ENCODE measurements around the gene SPZ1. TPM values are rescaled to one million over a fixed set of nuclear protein-coding genes. Genes with fewer than 3 reads are reported as not detected.
"Not testable (repeated sequence)": the region's sequence is repeated elsewhere in the genome, so short reads cannot be mapped to it uniquely, and the experiment has no call there.

The SPZ1 gene
- polyA plus RNA-seq, 4 donors, result not detected

DNA sequence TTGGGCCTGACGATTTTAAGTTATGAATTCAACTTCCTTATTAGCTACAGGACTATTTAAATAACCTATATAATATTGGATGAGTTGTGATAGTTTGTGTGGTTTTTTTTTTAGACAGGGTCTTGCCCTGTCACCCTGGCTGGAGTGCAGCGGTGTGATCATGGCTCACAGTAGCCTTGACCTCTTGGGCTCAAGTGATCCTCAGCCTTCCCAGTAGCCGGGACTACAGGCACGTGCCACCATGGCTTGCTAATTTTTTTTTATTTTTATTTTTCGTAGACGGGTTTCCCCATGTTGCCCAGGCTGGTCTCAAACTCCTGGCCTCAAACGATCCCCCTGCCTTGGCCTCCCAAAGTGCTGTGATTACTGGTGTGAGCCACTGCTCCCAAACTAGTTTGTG, 17.6 kb downstream of the SPZ1 start:
- no peak for DNase-seq (ENCODE audit: low read depth in 4 of 4, low spot score in 2 of 4)

GRCh38 chr5:80339116-80339515, 19.3 kb downstream of the SPZ1 start:
- DNase-seq (ENCODE audit: low read depth in 4 of 4, low spot score in 2 of 4), result no peak

GRCh38 chr5:80341016-80341775, 21.4 kb downstream of the SPZ1 start:
- DNase-seq (ENCODE audit: low read depth in 4 of 4, low spot score in 2 of 4), result no peak

DNA sequence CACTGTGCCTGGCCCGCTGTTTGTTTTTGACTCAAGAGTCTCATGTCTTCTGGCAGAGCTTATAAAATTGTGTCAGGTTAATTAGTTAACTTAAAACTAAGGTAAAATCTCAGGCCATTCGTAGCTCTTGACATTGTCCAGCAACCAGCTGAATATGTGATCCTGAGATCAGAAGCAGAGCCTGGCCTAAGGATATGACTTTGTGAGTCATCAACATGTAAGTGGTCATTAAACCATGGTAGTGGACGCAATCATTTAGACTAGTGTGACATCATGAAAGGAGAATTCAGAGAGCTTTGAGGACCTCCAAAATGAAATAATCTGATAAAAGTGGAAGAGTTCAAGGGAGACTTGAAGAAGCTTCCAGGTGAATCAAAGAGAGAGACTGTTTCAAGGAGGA, 23.3 kb downstream of the SPZ1 start:
- DNase-seq (ENCODE audit: low read depth in 4 of 4, low spot score in 2 of 4), result no peak

GRCh38 chr5:80346055-80346454, 26.3 kb downstream of the SPZ1 start:
- DNase-seq (ENCODE audit: low read depth in 4 of 4, low spot score in 2 of 4), result peak in 1 of 4 donors; percentile 10

DNA sequence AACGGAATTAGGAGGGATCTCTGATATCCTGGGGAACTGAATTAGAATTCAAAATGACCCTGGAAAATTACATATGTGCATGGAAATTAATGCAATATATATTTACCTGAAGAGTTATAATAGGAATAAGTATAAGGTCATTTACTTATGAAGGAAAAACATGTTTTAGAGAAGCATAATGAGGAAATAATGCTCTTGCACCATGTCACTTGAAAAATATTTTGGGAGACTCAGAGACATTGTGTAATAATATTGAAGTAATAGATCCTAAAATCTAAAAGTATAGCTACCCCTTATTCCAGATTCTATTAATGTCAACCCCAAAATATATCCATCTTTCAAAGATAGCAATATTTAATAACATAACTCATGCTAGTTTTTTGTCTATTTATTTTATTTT, 28.4 kb downstream of the SPZ1 start:
- no peak for DNase-seq (ENCODE audit: low read depth in 4 of 4, low spot score in 2 of 4)

GRCh38 chr5:80351019-80351418, 31.2 kb downstream of the SPZ1 start:
- not testable (repeated sequence) for DNase-seq (ENCODE audit: low read depth in 4 of 4, low spot score in 2 of 4)

DNA sequence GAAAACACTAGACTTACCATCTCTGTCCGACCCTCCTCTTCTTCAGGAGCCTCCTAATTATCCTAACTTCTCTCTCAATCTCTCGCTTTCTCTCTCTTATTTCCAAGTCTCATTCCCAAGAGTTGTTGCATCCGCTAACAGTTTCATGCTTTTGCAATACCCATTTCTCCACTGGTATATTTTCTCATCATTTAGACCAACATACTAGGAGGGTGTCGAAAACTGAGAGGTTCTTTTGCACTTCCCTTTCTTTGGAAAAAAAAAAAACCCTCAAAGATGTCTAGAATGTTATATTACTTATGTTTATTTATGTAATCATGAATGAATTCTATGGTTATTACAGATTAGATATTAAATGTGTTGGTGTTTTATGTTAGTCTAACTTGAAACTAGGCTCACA, 35.9 kb downstream of the SPZ1 start:
- DNase-seq (ENCODE audit: low read depth in 4 of 4, low spot score in 2 of 4), result no peak

DNA sequence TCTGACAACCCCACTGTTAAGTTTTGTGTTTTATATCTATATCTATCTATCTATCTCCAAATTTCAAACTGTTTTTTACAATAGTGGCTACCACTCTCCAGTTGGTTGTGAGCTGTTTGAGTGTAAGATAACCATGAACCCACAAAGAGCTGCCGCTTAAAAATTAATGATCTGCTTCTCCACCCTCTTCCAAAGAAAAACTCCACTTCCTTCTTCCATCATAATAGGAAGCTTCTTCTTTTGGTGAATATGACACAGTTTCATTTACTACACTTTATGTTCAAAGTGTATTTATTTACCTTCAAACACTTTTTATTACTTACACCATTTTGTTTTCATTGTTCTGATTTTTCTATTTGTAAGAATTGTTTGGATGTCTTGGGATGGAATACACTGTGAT, 37.9 kb downstream of the SPZ1 start:
- DNase-seq (ENCODE audit: low read depth in 4 of 4, low spot score in 2 of 4), result no peak

GRCh38 chr5:80360914-80361444, 41.2 kb downstream of the SPZ1 start:
- no peak for DNase-seq (ENCODE audit: low read depth in 4 of 4, low spot score in 2 of 4)

DNA sequence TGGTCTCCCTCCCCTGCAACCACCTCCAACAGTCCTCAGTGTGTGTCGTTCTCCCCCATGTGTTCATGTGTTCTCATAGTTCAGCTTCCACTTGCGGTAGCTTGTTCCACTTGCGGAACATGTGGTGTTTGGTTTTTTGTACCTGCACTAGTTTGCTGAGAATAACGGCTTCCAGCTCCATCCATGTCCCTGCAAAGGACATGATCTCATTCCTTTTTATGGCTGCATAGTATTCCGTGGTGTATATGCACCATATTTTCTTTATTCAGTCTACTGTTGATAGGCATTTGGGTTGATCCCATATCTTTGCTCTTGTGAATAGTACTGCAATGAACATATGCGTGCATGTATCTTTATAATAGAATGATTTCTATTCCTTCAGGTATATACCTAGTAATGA, 45.1 kb downstream of the SPZ1 start:
- DNase-seq (ENCODE audit: low read depth in 4 of 4, low spot score in 2 of 4), result no peak

DNA sequence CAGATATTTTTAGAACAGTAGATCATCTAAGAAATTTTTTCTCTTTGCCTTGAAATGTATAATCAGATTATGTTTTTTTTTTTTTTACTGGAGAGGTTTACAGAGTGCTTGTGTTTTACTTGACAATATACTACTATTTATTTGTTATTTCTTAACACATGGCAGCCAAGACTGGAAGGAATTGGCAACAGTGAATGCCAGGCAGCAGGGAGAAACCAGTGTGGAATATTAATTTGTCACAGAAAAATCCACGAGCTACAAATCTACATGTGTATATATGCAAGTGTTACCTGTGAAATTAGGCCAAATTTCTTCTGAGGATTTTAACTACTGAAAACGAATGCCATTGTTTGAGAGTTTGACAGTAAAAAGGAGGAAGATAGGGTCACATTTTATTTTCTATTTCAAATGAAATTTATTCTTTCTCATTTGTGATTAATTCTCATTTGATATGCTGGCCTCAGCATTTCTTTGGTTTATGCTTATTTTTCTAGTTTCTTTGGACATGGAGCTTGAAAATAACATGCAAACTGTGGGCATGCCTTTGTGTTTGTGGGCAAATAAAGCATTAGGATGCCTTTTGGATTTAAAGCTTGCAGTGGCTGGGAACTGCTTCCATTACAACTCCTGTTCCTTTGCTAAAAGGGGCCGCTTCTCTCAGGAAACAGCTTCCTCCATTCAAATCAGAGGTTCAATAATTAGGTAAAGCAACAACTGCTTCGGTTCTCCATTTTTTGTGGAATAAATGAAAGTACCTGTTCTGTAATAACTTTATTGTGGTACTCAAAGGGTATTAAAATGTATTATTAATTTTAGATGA, 49.1 kb downstream of the SPZ1 start:
- DNase-seq (ENCODE audit: low read depth in 4 of 4, low spot score in 2 of 4), result no peak

DNA sequence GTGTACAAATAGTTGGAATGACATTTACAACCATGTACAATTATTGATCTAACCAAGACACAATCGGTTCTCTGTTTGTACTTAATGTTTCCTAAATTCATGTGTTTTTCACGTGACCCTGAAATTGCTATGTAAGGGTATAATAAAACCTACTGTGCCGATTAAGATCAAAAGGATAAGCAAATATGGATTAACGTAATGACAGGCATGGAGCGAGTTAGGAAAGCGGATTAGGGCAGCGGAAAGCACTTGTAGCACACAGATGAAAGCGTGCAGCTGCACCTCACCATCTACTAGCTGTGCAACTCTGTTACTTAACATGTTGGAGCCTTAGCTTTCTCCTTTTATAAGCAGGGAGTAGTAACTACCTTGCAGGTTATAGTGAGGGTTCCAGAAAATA, 49.7 kb downstream of the SPZ1 start:
- DNase-seq (ENCODE audit: low read depth in 4 of 4, low spot score in 2 of 4), result no peak

- no peak for DNase-seq (ENCODE audit: low read depth in 4 of 4, low spot score in 2 of 4)
Measured at GRCh38 chr5:80370390-80370789, 50.6 kb downstream of the SPZ1 start.

Other genes with a start within 250 kb of the SPZ1 start
- gene SERINC5, start 64.0 kb upstream of the SPZ1 start, polyA plus RNA-seq (ENCODE audit: insufficient read length in 4 of 4), result 10 to 100 TPM; 49.6 to 63.7 (median 51.7) TPM
- 10 to 100 TPM; 56.0 to 95.0 (median 68.6) TPM for gene ZFYVE16, start 88.1 kb downstream of the SPZ1 start, polyA plus RNA-seq (ENCODE audit: insufficient read length in 4 of 4)
- 1 to 10 TPM; 2.2 to 3.3 (median 2.9) TPM for gene FAM151B, start 168.1 kb downstream of the SPZ1 start, polyA plus RNA-seq (ENCODE audit: insufficient read length in 4 of 4)

Data from left renal cortex interstitium (tissue), 4 donors.